ENCODE results near the gene OSGIN1.
A peak's percentile ranks its signal among the peaks of the same experiment; 100 is the strongest.

The OSGIN1 gene

DNA sequence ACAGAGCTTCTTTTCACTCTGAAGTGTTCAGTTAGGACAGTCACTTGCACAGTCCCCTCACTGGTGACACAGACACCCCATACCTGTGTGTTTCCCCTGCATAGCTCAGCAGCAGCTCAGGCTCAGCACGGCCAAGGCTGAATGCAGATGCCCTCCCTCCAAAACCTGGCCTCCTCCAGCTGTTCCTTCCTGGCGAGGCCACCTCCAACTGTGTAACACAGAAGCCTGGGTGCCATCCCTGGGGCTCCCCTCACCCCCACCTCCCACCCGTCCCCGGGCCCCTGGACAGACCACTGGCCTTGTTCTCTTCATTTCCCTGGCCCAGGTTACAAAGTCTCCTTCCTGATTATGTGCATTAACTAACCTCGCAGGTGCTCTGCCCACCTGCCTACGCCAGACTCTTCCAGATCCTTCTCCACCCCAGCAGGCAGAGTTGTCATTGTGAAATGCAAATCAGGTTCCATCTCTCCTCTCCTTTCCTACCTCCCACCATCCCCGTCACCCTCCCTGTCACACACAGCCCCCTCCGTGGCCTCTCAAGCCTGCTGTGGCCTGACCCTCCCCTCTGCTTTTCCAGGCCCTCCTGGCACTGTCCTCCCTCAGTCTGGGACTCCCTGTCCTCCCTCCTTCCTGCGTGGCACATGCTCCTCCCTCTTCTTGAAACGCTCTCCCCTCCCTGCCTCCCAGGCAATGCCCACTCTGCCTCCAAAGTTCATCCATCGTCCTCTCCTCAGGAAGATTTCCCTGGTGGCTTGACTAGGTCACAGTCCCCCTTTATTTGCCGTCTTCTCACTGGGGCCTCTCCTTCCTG, 27.7 kb upstream of the OSGIN1 start:
- intact Hi-C loops (cut with DNase I) = no loop called here
- peak in 25 of 42 donors; percentile 18 to 79 (median 52) for DNase-seq

DNA sequence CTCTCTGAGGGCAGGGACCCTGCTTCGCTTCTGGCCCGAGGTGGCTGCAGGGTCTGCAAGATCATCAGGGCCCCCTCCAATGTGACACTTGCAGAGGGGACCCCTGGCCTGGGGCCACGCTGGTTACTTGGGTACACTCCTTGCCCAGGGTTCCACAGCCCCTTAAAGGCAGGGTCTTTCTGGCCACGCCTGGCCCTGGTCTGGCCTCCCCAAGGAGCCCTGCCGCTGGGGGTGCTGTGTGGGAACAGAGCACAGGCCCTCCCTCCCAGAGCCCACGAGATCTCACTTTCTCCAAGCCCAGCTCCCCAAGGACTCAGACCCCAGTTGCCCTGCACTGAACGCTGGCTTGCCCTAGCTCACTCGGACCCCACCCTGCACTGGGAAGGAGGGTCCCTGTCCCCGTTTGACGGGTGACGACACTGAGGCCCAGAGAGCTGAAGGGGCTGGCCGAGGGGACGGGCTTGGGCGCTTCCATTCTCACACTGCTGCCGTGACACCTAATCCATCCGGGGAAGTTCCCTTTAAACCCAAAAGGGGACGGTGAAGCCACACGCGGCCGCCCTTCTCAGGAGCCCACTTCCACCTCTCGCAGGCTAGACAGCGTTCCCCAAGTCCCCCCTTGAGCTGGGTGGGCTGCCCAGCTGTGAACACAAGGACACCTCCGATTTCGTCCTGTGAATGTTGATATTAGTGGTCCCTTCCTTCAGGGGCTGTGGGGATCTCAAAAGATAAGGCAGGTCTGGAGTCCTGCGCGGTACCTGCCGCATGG, 26.9 kb upstream of the OSGIN1 start:
- DNase-seq = no peak
- intact Hi-C loops (cut with DNase I) = no loop called here

DNA sequence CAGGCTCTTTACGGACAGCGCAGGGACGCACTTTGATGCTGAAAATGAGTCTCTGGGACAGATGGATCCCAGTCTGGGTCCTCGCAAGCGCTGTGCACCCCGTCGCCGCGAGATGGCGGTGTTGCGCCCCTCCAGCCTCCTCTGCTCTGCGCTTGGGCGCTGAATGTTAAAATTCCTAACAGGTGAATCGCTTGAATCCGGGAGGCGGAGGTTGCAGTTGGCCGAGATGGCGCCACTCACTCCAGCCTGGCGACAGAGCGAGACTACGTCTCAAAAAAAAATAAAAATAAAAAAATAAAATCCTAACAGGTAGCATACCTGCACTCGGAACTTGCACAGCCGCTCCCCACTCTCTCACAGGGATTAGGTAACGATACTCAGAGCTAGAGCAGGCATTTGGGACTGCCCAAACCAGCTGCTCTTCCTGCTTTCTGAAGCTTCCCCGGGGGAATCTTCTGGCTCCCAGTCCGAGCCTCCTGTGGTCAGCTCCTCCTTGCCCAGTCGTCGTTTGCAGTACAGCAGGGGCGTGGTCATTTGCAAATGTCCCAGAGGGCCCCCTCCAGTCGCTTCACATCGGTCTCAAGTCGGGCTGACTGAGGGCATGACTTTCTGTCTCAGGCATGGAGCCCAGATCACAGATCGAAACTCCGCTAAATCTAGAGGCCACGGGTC, 26.2 kb upstream of the OSGIN1 start:
- DNase-seq = peak; percentile 60 to 92 (median 84)
- intact Hi-C loops (cut with DNase I) = no loop called here

DNA sequence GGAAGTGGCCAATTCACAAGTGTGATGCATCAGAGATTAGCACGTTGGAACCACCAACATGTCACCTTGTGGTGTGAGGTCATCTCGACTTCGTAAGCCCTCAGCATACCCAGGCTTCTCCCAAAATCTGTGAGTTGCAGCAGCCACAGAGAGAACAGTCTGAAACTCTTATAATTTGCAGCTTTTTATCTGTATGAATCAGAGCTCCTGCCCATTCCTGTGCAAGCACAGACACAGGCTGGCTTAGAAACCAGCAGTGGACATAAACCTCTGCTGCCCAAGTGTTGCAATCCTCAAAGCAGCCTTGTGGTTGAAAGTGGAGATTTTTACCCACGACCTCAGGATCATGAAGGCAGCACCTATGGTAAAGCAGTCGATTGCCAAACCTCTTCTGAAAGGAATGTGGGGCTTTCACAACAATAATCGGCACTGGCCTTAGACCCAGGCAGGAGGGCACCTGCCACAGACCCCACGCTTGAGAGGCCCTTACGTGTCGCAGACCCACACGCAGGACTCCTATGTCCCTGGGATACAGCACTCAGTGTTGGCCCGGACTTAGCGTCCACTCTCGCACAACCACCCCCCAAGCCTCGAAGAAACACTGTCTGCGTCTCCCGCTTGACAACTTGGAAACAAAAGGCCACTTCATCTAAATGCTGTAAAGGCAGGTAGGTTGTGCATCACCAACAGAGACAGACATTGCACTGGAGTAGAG, 24.5 kb upstream of the OSGIN1 start:
- intact Hi-C loops (cut with DNase I) = no loop called here
- DNase-seq = no peak

DNA sequence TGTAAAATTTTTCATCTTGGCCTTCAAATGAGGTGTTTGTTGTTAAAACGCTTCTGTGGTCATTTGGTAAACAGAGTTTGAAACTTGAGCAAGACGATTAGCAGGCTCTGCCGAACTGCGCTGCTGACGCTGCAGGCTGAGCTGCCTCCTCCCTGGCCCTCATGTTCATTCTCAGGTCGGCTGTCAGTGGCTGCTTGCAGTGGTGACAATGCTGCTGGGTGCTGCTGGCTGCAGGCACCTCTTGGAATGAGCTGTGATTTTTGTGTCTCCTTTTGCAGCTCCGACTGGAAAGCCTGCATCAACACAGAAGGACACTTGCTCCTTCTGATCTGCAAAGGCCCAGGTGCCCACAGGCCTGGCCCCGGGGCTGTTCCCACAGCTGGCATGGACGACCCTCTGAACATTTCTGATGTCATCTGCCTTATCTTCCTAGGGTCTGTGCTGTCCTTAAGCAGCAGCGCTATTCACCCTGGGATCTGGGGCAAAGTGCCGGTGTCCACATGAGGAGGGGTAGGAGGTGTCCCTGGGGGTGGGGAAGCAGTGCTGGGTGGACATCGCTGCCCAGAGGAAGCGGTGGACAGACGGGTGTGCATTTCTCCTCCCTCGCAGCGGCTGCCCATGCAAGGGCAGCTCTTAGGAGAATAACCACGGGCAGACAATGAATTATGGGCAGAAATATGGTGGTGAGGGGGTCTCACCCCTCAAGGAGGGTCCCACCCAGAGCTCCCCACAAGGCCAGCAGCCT, 23.1 kb upstream of the OSGIN1 start:
- no peak for DNase-seq
- intact Hi-C loops (cut with DNase I) = no loop called here

DNA sequence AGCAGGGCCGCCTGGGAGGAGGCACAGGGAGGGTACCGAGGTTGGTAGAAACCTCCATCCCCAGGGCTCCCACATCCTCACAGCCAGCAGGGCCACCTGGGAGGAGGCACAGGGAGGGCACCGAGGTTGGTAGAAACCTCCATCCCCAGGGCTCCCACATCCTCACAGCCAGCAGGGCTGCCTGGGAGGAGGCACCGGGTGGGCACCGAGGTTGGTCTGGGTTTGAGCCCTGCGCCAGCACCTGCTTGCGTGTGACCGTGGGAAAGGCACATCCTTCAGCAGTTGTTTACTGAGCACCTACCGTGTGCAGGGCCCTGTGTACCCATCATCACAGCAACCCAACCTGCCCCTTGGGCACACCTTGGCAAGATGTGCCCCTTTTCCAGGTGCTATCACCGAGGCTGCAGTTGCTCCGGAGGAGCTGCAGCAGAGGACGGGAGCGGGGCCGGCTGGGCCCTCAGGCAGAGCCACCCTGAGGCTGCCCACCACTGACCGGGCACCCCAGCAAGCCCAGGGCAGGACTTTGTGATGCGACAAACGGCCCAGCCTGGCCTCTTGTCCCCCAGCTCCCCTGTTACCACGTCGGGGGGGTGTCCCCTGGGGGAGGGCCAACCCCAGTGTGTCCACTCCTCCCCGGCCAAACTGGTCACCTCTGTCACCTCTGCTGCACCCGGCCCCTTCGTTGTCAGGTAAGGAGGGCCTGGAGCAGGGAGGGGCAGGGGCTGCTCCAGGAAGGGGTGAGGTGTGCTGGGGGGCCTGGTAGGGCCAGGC, 22.1 kb upstream of the OSGIN1 start:
- no peak for DNase-seq
- intact Hi-C loops (cut with DNase I) = no loop called here

DNA sequence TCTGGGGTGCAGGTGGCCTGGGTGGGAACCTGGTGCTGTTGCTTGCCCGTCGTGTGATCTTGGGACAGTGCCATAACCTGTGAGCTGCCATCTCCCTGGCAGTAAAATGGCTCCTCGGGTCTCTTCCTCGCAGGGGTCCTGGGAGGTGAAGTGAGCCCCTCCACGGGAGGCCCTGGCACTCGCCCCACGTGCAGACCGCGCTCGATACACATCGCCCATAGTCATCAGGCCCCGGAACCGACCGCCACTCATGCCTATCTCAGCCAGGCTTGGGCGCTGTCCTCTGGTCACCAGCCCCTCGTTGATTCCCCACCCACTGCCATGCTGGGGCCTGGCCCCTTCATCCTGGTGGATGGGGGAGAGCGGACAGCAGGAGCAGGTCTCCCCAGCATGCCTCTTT, 21.5 kb upstream of the OSGIN1 start:
- intact Hi-C loops (cut with DNase I) = no loop called here
- no peak for DNase-seq

DNA sequence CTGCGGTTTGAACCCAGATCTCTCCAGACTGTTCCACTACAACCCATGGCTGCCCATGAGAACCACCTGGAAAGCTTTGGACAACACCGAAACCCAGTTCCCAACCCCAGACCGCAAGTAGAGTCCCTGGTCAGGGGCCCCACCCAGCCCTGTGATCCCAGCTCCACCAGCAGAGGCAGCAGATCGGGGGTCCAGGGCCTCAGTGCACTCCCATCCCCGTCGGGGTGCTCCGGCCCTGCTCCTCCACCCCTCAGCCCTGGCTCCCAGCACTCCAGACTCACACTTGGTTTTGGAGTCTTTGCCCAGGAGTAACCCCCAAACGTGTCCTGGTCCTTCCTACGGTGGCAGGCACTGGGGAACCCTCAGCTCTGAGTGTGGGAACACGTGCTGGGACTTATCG, 20.7 kb upstream of the OSGIN1 start:
- no peak for DNase-seq
- intact Hi-C loops (cut with DNase I) = no loop called here

DNA sequence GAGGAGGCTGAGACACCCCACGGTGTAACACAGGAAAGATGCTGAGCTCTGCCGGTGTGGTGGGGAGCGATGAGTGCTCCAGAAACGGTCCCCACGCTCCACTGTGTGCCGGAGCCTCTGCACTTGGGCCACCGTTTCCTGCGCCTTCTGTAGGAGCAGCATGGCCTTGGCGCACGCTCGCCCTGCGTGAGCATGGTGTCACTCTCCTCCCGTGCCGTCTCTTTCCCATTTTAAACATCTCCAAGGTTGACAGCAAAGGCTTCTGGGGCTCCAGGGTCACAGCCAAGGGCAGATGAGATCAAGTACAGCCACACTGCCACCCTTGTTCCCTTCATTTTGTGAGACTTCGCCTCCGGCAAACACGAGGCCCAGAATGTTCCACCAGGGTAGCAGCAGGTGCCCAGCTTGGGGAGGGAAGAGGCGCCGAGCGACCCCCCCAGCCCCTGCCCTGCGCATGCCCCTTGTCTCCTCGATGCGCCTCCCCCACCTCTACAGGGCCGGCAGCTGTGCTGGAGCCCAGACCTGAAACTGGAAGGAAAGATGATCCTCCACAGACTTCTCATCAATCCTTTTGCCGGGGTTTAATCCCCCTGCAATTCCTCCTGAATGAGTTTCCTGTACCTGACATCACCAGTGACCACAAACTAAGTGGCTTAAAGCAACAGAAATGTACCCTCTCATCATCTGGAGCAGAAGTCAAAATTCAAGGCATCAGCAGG, 19.9 kb upstream of the OSGIN1 start:
- DNase-seq = no peak
- intact Hi-C loops (cut with DNase I) = no loop called here

DNA sequence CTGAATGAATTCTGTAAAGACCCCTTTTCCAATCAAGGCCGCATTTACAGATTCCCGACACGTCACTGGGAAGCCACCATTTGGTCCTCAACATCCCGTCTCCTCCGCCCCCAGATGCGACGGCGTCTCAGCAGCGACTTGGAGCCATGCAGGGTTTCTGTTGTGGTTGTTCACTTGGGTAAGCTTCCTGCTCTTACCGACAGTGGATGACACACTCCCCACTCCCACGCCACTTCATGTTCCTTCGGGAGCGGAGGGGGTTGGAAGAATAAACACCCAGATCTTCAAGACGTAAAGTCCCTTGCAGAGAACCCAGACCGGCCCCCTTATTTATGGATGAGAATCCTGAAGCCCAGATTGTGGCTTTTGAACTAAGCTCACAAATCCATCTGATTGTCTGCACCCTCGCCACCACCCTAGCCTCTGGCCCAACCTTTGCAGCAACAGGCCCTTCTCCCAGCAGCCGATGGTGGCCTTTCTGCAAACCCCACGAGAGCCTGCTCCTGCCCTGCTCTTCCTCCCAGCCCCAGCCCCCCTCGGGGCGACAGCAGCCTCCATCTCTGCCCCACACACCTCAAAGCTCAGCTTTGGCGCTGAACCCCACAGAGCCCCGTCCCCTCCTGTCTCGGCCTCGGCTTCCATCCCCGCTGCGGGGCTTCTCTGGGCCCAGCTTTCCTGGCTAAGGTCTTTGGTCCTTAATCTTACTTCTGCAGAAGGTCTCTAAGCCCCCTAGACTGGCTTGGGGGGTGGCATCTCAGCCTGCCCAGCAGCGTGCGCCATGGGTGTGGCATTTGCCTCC, 19.0 kb upstream of the OSGIN1 start:
- intact Hi-C loops (cut with DNase I) = no loop called here
- peak in 39 of 42 donors; percentile 30 to 84 (median 61) for DNase-seq

DNA sequence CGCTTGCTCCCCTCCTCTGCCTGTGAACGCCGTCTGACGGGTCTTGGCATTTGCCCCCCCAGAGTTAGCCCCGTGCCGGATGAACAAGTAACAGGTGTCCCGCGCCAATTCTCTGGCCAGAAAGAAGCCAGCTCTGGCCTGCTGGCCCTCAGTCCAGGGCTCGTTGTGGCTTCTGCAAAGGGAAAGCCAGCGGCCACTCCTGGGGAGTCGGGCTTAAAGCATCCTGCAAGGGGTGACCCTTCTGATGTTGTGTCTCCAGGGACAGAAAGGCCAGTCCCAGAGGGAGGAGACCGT, 18.4 kb upstream of the OSGIN1 start:
- no peak for DNase-seq
- intact Hi-C loops (cut with DNase I) = no loop called here

DNA sequence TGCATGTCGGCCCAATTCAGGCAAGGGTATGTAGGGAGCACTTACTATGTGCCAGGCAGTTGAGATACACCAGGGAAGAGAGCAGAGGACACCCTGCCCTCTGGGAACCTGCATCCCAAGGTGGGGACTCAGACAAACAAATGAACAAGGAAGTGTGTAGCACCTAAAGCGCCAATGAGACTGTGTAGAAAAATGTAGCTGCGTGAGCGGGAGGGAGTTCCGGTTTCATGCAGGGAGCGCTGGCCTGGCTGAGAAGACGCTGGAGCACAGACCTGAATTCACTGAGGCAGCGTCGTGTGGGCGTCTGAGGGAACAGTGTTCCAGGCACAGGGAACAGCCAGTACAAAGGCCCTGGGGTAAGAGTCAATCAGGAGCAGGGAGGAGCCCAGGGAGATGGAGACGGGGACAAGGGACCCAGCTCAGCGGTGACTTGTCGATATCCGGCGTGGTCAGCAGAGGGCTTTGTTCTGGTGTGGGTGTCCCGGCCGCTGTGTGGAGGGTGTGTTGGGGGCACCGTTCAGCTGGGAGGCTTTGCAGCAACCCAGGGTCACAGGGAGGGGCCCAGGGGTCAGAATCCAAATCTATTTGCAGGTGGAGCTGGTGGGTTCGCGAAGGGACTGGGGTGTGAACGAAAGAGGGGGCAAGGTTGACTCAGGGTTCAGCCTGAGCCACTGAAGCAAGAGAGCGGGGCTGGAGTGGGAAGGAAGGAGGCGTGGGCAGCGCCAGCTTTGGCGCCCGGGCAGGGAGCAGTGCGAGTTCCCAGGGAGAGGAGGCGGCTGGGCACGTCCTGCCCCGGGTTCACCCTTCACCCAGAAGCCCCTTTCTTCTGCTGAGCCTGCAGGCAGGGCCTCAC, 17.8 kb upstream of the OSGIN1 start:
- intact Hi-C loops (cut with DNase I) = no loop called here
- no peak for DNase-seq

DNA sequence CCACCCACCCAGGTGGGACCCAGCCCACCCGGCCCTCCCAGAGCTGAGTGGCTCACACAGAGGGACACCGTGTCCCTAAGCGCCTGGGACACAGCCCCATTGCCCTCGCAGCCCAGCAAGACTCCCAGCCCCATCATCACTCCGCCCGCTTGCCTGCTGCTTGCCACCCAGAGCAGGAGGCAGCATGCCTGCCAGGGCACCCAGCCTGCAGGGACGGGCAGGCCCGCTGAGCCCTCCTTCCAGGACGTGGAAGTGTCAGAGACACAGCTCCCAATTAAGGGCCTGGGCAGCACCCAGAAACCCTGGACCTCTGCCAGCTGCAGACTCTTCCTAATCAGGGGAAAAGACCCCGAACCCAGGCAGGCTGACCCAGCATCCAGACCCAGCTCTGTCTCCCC, 17.2 kb upstream of the OSGIN1 start:
- no peak for DNase-seq
- intact Hi-C loops (cut with DNase I) = no loop called here

DNA sequence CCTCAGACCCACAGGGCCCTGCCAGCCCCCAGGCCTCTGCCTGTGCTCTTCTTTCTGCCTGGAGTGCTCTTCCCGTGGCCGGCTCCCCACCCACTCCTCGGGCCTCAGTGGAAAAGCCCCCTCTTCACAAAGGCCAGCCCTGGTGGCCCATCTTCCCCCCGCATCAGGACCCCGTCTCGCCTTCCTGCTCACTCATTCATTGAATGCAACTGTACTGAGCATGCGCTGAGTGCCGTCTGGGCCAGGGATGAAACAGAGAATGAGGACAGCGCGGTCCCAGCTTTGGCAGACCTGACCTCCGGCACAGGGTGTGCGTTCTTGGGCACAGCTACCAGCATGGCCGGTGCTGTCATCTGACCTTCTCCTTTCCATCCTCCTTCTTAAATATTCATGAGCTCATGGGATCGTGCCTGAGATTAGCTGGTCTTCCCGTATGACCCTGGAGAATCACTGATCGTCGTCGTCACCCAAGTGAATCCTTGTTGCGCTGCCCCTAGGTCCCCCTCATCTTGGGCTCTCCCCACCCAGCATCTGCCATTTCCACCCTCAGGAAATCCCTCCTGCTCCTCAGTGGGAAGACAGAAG, 16.4 kb upstream of the OSGIN1 start:
- DNase-seq = no peak
- intact Hi-C loops (cut with DNase I) = no loop called here

DNA sequence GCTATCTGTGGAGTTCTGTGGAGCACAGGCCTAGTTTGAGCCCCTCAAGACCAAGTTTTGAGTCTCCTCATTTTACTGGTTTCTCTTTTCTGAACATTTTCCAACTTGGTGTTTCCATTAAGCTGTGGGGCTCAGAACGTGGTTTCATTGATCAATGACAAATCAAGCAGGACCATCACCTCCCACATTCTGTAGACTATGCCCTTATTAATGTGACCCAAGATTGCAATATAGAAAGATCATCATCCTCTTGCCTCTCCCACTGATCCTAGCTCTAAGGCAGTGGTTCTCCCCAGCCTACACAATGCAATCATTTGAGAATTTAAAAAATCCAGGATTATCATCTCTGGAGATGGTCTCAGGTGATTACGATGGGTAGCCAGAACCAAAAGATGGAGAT, 15.8 kb upstream of the OSGIN1 start:
- no peak for DNase-seq
- intact Hi-C loops (cut with DNase I) = no loop called here

Data from head of caudate nucleus (tissue), 42 donors.